Measurements from ENCODE around the gene KRT15.

The KRT15 gene

DNA sequence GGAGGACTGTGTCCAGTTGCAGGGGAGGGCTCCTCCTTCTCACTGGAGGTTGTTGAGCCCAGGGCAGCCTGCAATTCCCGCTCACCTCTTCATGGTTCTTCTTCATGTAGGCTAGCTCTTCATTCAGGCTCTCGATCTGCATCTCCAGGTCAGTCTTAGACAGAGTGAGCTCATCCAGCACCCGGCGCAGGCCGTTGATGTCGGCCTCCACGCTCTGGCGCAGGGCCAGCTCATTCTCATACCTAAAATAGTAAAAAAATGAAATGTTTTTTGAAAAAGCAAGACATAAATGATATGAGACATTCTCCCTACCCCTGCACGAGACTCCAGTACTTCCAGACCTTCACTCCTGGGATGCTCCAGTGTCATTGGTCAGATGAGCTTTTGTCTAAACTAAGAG is 15.5 kb downstream of the KRT15 start:
- DNase-seq: no peak

DNA sequence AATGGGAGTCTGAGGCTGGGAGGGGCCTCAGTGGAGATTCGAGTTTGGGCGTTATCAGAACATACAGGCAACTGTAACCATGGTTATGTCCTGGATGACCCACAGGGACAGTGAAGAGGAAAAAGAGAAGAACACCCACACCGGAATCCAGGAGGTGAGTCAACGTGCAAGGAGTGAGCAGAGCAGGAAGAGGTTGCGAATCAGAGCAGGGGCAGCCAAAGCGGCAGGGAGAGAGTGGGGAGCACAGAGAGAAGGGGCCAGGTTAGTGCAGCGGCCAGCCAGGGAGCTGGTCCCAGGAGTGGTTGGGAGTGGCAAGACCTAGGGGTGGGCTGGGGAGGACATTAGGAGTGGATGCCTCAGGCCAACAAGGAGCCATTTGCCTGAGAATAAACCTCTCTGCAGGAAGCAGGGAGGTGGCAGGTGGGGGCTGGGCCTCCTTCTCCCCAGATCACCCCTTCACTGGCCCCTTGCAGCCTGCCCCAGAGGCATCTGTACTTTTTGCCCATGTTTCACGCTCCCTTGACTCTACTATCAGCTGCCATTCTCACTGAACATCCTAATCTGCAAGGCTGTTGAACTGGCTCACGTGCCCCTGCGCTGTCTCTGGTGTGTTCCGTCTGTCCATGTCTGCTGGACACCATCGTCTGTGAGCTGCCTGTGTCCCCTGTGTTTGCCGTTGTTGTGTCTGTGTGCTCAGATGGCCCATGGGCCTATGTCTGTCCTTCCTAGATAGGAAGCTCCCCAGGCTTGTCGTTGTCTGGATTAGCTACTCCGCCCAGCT is 18.4 kb downstream of the KRT15 start:
- no peak for DNase-seq

DNA sequence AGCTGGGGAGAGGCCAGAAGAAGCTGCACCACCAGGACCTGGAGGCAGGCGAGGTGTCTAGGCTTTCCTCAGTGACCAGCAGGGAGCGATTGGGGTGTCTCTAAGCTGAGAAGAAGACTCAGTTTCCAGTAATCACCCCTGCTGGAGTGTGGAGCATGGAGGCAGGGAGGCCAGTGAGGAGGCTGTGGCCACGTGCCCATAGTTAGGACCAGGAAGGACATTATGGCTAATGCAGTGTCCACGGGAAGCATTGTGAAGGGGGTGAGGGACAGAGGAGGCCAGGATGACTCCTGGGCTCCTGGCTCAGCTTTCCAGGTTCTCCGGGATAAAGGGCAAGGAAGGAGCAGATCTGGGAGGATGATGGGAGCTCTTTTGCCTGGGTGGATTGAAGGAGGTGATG is 19.0 kb downstream of the KRT15 start:
- no peak for DNase-seq

DNA sequence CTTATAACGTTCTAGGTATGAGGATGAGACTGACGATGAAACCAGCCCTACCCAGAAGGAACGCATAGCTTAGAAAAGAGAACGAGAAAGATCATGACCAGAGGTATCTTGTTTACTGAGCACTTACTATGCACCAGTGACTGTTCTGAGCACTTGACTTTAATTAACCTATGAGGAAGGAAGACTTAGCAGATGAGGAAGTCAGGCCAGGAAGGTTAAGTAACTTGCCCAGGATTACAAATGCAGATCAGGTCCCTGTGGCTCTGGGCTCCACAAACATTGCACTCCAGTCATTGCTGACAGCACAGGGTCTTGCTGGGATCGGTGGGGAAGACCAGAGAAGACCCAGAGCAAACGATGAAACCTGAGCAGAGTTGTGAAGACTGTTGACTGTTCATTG is 20.4 kb downstream of the KRT15 start:
- no peak for DNase-seq

DNA sequence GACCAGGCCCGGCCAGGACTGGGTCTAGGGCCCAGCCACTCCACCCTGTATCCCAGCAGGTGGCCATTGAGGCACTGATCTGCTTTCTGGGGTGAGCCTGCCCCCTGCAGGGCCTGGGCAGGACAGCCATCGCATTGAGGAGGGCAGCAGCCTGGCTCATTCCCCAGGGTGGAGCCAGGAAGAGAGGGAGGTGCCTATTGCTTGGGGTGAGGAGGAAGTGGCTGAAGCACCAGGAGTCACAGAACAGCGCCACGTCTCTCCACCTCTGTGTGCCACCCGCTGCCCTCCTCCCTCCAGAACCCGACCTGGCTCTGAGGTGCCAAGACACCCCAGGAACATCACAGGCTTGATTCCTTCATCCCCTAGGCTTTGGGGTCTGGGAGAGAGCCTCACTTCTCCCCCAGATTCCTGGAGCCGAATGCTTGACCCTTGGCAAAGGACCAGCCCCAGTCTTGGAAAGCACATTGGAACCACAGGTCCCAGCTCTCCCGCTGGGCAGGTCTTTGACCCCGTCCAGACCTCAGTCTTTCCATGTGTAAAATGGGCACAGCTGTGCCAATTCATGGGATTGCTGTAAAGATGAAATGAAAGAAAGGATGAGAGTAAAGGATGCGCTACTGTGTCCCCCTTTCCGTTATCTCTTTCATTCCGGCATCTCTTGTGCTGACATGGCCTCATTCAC is 21.7 kb downstream of the KRT15 start:
- peak; percentile 80 for DNase-seq

DNA sequence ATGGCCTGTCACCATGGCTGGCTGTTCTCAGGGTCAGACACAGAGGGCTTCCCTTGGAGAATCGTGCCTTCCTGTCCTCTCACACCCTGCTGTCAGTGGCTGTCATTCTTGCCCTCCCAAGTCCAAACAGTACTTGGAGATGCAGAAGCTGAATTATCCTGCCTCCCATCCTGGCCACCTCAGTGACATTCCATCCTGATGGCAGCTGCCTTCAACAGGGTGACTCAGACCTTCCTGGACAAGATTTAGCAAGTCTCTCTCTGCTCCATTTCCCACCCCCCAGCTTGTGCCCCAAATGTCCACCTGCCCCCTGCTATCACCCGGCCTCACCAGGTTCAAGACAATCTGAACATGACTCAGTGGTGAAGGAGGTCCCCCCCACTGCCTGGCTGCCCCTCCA is 24.2 kb downstream of the KRT15 start:
- DNase-seq: no peak

DNA sequence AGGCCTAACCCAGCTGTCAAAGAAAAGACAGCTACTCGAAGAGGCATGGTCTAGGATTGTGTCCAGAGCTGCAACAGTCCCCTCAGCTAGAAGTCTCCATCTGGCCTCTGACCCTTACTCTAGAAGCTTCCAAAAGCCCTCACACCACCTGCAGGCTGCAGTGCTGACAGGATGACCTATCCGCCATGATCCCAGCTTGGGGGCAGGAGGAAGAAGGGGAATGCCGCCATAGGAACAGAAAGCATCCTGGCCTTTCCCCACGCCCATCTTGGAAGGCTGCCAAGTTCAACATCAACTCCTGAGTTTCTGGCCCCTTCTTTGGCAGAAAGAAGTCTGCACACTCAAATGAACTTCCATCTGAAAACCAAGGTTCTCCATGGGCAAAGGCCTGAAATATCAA is 25.9 kb downstream of the KRT15 start:
- DNase-seq: no peak

DNA sequence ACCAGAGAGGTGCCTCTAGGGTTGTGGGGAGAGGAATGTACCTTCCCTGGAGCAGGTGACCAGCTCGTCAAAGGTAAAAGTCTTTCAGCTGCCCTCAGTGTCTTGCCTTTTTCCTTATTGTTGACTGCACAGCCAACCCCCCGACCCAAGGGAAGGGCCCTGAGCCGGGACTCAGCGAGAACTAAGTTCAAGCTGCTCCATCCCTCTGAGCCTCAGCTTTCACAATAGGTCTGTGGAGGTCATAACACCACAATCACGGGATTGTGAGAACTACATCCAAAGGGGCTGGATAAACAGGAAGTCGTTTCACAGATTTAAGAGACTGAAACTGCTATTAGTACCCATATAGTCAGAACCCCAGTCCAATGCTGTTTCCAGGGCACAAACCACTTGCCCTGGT is 26.3 kb downstream of the KRT15 start:
- DNase-seq: no peak

DNA sequence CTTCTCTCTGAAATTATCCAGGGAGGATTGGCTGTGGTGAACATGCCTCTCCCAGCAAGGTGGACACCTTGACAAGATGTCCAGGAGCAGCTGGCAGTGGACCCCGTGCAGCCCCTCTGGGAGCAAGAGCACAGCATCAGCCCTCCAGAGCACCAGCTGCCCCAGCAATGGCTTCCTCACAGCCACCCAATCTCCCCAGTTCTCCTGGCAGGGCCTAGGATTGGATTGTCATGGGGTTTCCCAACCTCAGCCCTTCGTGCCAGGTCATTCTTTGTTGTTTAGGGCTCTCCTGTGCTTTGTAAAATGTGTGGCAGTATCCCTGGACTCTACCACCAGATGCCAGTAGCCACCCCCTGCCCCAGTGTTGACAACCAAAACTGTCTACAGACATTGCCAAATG is 27.2 kb downstream of the KRT15 start:
- DNase-seq: no peak

DNA sequence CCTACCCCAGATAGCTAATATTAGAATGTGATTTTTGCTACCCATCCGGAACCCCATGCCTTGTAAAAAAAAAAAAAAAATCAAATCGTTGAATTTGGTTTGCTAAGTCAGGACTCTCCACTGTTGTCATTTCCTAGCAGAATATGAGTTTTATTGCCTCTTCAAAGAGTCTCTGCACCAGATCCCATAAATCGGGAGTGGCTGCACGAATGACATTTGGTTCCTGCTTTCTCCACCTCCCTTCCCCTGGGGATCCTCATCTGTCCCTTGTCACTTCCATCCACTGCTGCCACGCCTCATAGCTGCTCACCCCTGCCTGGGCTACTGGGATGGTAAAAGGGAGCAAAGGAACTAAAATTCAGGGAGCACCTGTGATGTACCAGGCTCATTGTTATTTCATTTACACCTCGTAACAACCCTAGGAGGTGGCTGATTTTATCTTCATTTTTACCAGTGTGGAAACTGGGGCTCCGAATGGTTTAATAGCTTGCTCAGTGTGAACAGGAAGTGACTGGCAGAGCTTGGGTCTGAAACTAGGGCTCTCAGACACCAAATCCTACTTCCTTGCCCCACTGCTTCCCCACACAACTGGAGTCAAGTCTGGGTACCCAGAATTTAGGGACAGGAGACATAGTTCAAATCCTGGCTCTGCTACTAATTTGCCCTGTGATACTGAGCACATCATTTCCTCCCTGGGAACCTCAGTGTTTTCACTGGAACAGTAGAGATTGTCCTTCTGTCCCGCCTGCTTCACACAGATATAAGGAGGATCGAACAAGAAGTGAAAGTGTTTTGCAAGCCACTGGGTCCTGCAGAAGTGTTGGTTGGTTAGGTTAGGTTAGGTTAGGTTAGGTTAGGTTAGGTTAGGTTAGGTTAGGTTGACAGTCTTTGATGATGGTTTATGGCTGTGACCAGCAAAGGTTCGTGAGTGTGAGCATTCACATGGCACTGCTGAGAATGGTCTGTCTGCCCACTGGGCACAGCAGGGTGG is 28.4 kb downstream of the KRT15 start:
- no peak for DNase-seq

DNA sequence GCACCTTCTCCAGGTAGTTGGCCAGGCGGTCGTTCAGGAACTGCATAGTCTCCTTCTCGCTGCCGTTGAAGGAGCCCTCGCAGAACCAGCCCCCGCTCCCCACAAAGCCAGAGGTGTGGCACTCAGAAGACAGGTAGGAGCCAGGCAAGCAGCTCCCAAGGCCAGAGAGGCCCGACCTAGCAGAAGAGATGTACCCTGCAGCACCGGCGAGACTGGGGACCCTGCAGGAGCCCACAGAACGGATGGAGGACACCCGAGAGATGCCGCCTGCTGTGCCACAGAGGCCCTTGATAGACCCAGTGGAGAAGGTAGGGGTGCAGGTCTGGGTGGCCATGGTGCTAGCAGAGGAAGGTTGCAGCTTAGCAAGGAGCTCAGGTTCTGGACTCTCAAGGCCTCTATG is 29.2 kb downstream of the KRT15 start, which contains the start of gene KRT36:
TSS of gene KRT36 (minus strand) at position 380 of the 400 bp plus-strand sequence. CDS start at position 334, 46 bp downstream.
- DNase-seq: no peak

DNA sequence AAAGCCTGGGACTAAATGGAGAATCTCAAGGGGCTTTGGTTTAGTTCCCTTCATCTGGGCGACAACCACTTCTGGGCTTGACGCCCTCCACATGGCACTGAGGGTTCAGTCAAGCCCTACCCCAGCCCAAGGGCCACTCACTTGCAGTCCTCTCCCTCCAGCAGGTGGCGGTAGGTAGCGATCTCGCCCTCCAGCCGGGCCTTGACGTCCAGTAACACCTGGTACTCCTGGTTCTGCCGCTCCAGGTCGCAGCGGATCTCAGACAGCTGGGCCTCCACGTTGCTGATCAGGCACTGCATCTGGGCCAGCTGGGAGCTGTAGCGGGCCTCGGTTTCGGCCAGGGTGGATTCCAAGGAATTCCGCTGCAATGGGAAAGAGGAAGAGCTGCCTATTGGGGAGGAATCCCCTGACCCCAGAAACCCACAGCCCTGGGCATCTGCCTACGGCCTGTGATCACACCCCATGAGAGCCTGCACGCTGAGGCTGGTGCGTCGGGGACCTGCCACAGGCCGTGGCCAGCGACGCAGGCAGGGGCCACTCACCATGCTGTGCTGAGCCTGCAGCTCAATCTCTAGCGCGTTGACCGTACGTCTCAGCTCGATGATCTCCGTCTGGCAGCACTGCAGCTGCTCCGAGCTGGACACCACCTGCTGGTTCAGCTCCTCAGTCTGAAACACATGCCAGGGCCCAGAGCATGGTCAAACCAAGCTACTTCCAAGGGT is 31.7 kb downstream of the KRT15 start:
- peak; percentile 84 for DNase-seq

DNA sequence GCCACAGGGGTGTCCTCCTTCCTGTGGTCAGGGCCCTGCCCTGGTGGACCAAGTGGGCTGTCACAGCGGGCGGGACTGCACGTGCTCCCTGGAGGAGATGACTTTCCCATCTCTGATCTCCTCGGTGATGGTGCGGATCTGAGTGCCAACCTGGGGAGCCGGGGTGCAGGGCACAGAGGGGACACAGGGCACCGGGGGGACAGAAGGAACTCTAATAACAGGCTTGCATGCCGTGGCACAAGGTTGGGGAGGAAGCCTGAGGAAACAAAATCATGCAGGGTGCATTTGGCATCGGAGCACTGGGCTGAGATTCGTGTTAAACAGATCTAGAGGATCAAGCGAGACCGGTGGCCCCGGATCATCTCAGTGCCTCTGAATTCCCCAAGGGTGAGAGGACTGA is 32.4 kb downstream of the KRT15 start:
- no peak for DNase-seq

DNA sequence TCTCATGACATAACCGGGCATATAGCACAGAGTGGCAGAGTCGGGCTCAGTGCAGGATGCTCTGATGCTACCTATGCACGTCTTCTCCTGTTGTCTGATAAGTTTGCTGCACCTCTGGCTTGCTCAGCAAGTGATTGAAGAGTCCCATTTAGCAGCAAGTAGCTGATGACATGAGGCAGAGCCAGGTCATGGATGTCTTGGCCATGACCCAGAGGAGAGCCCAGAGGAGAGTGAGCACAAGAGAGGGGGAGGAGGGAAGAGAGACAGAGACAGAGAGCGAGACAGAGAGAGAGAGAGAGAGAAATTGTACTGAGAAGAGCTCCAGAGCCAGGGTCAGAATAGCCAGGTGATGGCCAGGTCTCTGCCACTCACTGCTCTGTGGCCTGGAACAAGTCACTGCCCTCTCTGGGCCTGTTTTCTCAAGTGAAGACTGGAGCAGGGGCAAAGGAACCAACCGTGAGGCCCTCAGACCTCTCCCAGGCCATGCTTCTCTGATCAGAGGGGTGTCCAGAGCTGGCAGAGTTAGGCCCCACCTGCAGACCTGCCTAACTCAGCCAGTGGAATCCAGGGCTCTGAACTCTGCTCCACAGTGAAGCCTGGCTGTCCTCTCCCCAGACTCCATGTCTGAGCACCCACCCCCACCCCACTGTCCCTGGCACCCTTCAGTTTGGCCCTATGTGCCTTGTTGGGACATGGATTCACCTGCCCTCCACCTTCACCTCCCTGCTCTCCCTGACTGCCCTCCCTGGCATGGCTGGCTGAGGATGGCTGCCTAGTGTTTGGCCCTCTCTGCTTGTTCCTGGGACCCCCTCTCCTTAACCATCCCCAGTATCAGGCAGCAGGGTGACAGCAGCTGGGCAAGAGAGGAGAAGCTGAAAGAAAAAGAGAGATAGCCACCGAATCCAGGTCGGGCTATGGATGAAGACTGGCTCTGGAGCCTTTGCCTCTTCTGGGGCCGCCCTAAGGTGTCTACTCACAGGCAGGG is 33.5 kb downstream of the KRT15 start:
- no peak for DNase-seq

DNA sequence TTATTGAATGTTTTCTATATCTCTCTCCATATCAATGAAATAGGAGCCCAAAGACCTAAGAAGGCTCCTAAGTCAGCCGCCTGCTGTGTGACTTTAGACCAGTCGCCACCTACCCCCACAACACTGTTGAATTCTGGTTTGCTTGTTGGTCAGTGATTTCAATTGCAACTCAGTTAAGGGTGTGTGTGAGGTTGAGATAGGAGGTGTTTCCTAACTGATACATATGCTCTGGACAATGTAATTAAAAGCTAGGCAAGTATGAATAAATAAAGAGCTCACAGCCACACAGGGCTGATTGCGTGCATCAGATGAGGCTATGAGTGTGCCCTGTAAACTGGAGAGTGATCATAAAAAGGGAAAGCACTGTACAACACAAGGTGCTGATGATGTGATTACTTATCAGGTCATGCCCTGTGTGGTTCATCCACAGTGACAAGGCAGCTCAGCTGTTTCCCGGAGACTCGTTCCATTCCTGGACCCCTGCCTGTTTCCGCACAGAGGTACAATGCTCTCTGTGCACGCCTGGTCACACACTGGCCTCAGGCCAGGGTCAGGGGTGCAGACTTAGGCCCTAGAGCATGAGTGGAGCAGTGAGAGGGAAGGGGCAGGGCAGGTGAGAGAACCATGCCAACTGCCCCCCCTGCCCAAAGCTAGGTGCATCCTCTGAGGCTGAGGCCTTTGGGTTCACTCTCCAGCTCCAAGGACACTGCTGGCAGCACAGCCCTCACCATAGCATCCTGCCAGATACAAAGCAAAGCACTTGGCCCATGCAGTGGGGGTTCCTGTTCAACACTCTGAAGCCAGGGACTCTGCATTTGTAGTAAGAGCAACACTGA is 34.5 kb downstream of the KRT15 start:
- no peak for DNase-seq

DNA sequence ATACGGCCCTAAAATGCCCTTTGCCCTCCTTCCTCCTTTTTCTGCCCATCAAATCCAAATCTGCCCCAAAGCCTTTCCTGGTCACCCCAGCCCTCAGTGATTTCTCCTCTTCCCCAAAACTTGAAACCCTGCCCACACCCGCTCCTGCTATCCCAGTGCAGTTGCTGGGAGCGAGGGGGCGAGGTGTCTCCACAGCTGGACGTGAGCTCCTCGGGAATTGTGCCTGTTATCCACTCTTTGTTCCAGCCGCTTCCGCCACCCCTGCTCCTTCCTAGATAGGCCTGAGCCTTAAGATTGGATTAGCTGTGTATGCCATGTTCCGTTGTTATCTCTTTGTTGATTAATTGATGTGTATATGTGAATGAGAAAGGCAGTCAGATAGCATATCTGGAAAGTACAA is 35.2 kb downstream of the KRT15 start:
- DNase-seq: no peak

DNA sequence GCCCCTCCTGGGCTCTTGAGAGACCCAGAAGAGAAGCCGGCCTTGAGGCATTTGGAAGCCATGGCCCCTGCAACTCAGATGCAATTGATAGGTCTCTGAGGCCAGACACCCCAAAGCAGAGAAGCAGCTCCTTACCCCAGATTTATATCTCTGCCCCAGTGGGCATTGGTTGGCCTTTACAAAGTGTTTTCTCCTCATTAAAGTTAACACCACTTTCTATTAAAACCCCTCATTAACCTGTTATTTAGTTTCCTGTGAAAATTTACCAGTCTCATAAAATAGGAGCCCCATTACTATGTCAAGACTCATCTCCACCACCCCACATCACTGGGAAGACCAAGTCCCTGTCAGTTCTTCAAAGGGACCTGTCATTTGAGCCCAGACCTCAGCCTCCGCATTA is 37.7 kb downstream of the KRT15 start, which contains the start of gene KRT35:
TSS of gene KRT35 (minus strand) at position 116 of the 400 bp plus-strand sequence. CDS start at position 62, 54 bp downstream.
- no peak for DNase-seq

DNA sequence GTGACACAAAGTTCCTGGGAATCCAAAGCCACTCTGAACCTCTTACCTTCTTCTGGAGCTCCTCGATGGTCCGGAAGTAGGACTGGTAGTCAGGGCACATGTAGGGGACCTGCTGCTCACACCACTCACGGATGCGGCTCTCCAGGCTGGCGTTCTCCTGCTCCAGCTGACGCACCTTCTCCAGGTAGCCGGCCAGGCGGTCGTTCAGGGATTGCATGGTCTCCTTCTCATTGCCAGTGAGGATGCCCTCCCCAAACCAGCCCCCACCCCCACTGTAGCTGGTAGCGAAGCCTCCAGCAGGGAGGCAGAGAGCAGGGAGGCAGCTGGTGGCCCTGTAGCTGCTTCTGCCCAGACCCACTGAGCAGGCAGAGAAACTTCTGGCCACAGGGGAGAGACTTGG is 38.1 kb downstream of the KRT15 start:
- no peak for DNase-seq

DNA sequence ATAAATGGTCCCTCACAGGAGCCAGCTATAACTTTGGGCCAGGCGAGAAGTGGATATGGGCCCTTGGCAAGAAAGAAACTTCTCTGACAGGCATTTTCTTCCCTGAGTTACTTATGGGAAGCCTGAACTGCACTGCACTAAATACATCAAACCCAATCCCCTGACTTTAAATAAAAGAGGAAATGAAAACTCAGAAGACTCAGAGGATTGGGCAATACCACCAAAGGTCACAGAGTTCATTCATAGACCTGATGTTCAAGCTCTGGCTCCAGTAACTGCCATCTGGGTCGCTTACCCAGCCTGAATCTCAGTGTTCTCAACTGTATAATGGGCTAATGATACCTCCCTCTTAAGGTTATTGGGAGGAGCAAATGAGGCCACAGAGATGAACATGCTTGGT is 38.6 kb downstream of the KRT15 start:
- DNase-seq: no peak

DNA sequence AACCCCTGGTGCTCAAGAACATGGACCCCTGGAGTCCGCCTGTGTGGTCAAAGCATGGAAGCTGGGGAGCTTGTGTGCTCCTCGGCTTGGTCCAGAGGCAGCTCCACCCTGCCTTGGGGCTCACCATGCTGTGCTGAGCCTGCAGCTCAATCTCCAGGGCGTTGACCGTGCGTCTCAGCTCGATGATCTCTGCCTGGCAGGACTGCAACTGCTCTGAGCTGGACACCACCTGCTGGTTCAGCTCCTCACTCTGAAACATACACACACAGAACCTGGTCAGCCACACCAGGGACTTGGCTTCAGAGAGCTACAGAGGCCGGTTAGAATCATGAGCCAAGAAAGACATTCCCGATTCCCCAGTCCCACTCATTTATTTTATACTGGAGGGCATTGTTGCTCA is 40.5 kb downstream of the KRT15 start:
- DNase-seq: no peak

All from activated CD8-positive, alpha-beta memory T cell treated with anti-CD3 and anti-CD28 coated beads, Interleukin-2, amount 50 U/mL, for 48 hours (primary cell).